GM19395 (cell line): ENCODE data around the gene SCAMP4.

Source experiments
- ATAC-seq: cut with Tn5 transposase; IDR thresholded peaks from one replicate; pipeline ENCODE4 v1.9.1; 2021; ENCODE audit warnings: mild to moderate bottlenecking, moderate library complexity; ENCODE audit not compliant: unreplicated experiment

Gene SCAMP4

GRCh38 chr19:1955171-1956121 is 50.2 kb downstream of the SCAMP4 start:
- no peak for ATAC-seq

GRCh38 chr19:1956122-1956494 is 50.9 kb downstream of the SCAMP4 start:
- ATAC-seq, result no peak

- no peak for ATAC-seq
Measured at GRCh38 chr19:1956868-1957492, 51.8 kb downstream of the SCAMP4 start.

GRCh38 chr19:1957562-1958248 is 52.5 kb downstream of the SCAMP4 start:
- no peak for ATAC-seq

GRCh38 chr19:1959928-1960589 is 54.9 kb downstream of the SCAMP4 start:
- ATAC-seq, result no peak

GRCh38 chr19:1961000-1961883 is 56.0 kb downstream of the SCAMP4 start:
- ATAC-seq, result no peak

GRCh38 chr19:1962674-1963073 is 57.5 kb downstream of the SCAMP4 start:
- no peak for ATAC-seq

GRCh38 chr19:1967087-1967608 is 61.9 kb downstream of the SCAMP4 start:
- no peak for ATAC-seq

- no peak for ATAC-seq
Measured at GRCh38 chr19:1968279-1969175, 63.3 kb downstream of the SCAMP4 start.

GRCh38 chr19:1969176-1970002 is 64.2 kb downstream of the SCAMP4 start:
- ATAC-seq, result no peak

GRCh38 chr19:1970003-1970805 is 65.0 kb downstream of the SCAMP4 start:
- ATAC-seq, result no peak

- ATAC-seq, result no peak
Measured at GRCh38 chr19:1970806-1971502, 65.8 kb downstream of the SCAMP4 start.

- ATAC-seq, result no peak
Measured at GRCh38 chr19:1974381-1975161, 69.4 kb downstream of the SCAMP4 start.

GRCh38 chr19:1975162-1975480 is 69.9 kb downstream of the SCAMP4 start:
- no peak for ATAC-seq
